Endothelial cell of umbilical vein (primary cell): ENCODE data around the gene LRCH1. TPM values are rescaled to one million over a fixed set of nuclear protein-coding genes. Genes with fewer than 3 reads are reported as not detected.

Experiments used
- BruUV-seq: library from RNA; stranded (reverse); fragments of 400-500 nt; replicated peaks from 2 replicates; lab custom pipeline; 2021; lab: Mats Ljungman, UMichigan
- CTCF ChIA-PET: fragments of 300-600, 350-600 bp; sonication (Branson Sonifier 250); formaldehyde crosslinking; loops from one replicate; lab custom pipeline; 2021; ENCODE audit warnings: antibody characterized with exemption, inconsistent platforms; lab: Charles Lee
- POLR2A ChIA-PET: fragments of 300-600, 350-600 bp; sonication (Branson Sonifier 250); formaldehyde crosslinking; loops from one replicate; lab custom pipeline; 2021; ENCODE audit warnings: antibody characterized with exemption, inconsistent platforms; lab: Charles Lee
- DNase-seq: peaks from one replicate; pipeline ENCODE4 v3.0.0-alpha.2; 2011; ENCODE audit warnings: low read depth, low spot score
- FAIRE-seq: peaks from 2 replicates; lab custom pipeline; 2011; peaks lifted over from hg19 to GRCh38; lab: Jason Lieb, UNC
- H2AFZ ChIP-seq: 2 replicates; pipeline ENCODE4 v1.6.0; 2012; ENCODE audit warnings: low read depth, low read length, control low read depth, inconsistent platforms
- H3K27ac ChIP-seq: 2 replicates; pipeline ENCODE4 v1.5.1; 2011; ENCODE audit warnings: low read depth, mild to moderate bottlenecking, control low read depth, low read length, moderate library complexity; ENCODE audit not compliant: insufficient read depth
- H3K27me3 ChIP-seq, 2 experiments: 2 replicates each; pipeline versions ENCODE4 v1.6.0 to v1.6.1; 2011; ENCODE audit warnings: low read length in 2 of 2, mixed read lengths in 1 of 2; ENCODE audit not compliant: control insufficient read depth in 2 of 2, insufficient read depth in 2 of 2
- H3K36me3 ChIP-seq, 2 experiments: 2 replicates in 1 of 2; 3 replicates in 1 of 2; pipeline ENCODE4 v1.5.1; 2011; ENCODE audit warnings: low read length in 2 of 2, mild to moderate bottlenecking in 1 of 2, moderate library complexity in 1 of 2; ENCODE audit not compliant: control insufficient read depth in 2 of 2, insufficient read depth in 2 of 2; ENCODE audit errors: extremely low read depth in 1 of 2
- H3K4me1 ChIP-seq: 3 replicates; pipeline ENCODE4 v1.5.1; 2011; ENCODE audit warnings: mild to moderate bottlenecking, low read length; ENCODE audit not compliant: control insufficient read depth, insufficient read depth; ENCODE audit errors: extremely low read depth
- H3K4me2 ChIP-seq: 2 replicates; pipeline ENCODE4 v1.6.1; 2011; ENCODE audit warnings: low read length, control low read depth, mixed read lengths; ENCODE audit not compliant: insufficient read depth
- H3K4me3 ChIP-seq, 3 experiments: fragments of 200-600 bp in 1 of 3; sonication (generic), shearing (Covaris generic) in 1 of 3; replicated peaks in 1 of 3; 2 replicates each; pipeline ENCODE4 v1.5.1; 2011 to 2016; ENCODE audit warnings: control low read depth in 3 of 3, low read length in 3 of 3, mild to moderate bottlenecking in 2 of 3, inconsistent platforms in 1 of 3, low read depth in 1 of 3, moderate library complexity in 1 of 3; ENCODE audit not compliant: insufficient read depth in 1 of 3
- H3K79me2 ChIP-seq: 2 replicates; pipeline ENCODE4 v1.6.0; 2012; ENCODE audit warnings: low read length, inconsistent platforms; ENCODE audit not compliant: control insufficient read depth, insufficient read depth
- H3K9ac ChIP-seq: replicated peaks from 2 replicates; pipeline ENCODE3; 2011; ENCODE audit warnings: low read length, control low read depth; ENCODE audit not compliant: insufficient read depth; ENCODE audit errors: extremely low read depth
- H3K9me1 ChIP-seq: replicated peaks from 3 replicates; pipeline ENCODE4 v1.6.0; 2011; ENCODE audit warnings: mild to moderate bottlenecking, low read length; ENCODE audit not compliant: control insufficient read depth, insufficient read depth; ENCODE audit errors: extremely low read depth
- H3K9me3 ChIP-seq: replicated peaks from 2 replicates; pipeline ENCODE4 v1.5.1; 2012; ENCODE audit warnings: low read length, inconsistent platforms; ENCODE audit not compliant: control insufficient read depth, insufficient read depth
- H4K20me1 ChIP-seq: replicated peaks from 2 replicates; pipeline ENCODE3; 2011; ENCODE audit warnings: mild to moderate bottlenecking, low read length; ENCODE audit not compliant: control insufficient read depth, insufficient read depth; ENCODE audit errors: extremely low read depth
- EZH2 ChIP-seq: IDR thresholded peaks from 2 replicates; pipeline ENCODE4 v1.6.1; 2012; ENCODE audit warnings: borderline replicate concordance, low read depth, mild to moderate bottlenecking, moderate library complexity, low read length, inconsistent platforms; ENCODE audit not compliant: severe bottlenecking
- FOS ChIP-seq: IDR thresholded peaks from 2 replicates; pipeline ENCODE4 v1.6.1; 2011; ENCODE audit warnings: mild to moderate bottlenecking, low read length, moderate library complexity, borderline replicate concordance; ENCODE audit not compliant: insufficient read depth
- GATA2 ChIP-seq: IDR thresholded peaks from 2 replicates; pipeline ENCODE4 v1.7.0; 2011; ENCODE audit warnings: low read depth, mild to moderate bottlenecking, moderate library complexity, mixed read lengths, low read length; ENCODE audit not compliant: insufficient read length, insufficient read depth
- JUN ChIP-seq: IDR thresholded peaks from 2 replicates; pipeline ENCODE4 v1.6.1; 2011; ENCODE audit warnings: borderline replicate concordance, low read depth; ENCODE audit not compliant: insufficient read length, insufficient read depth
- MYC ChIP-seq: IDR thresholded peaks from one replicate; pipeline ENCODE4 v1.6.1; 2011; ENCODE audit warnings: mild to moderate bottlenecking, low read depth, low read length
- POLR2A ChIP-seq: IDR thresholded peaks from 2 replicates; pipeline ENCODE4 v1.6.1; 2012; ENCODE audit warnings: low read depth, mild to moderate bottlenecking, control low read depth, low read length
- POLR2AphosphoS5 ChIP-seq: IDR thresholded peaks from 2 replicates; pipeline ENCODE4 v1.6.1; 2012; ENCODE audit warnings: low read depth, mild to moderate bottlenecking, control low read depth, low read length, moderate library complexity; ENCODE audit not compliant: insufficient read depth
- dilution Hi-C: fragments of 300-500 bp; cut with MboI; formaldehyde crosslinking; loops from one replicate; pipeline ENCODE4 v1.15.0; 2019; ENCODE audit warnings: low sequenced_read_pairs; ENCODE audit not compliant: extremely low pct_ligation_motif_present
- intact Hi-C: fragments of 100-400 bp; cut with micrococcal nuclease; formaldehyde crosslinking; loops from one replicate; pipeline ENCODE4 v1.10.0; 2022
- polyA plus RNA-seq, 4 experiments: library from polyadenylated mRNA; depleted of rRNA in 3 of 4; stranded (reverse) in 3 of 4; unstranded in 1 of 4; fragments of >200 nt; gene quantifications; 2 replicates each; pipeline versions ENCODE4 v1.2.1 to v1.2.3, GENCODE V29; 2011 to 2012; ENCODE audit warnings: missing spikeins in 1 of 4
- total RNA-seq: library from RNA; stranded (reverse); gene quantifications from 2 replicates; pipeline ENCODE4 v1.2.3, GENCODE V29; 2021
- TF ChIP-seq, protein P1 (sequence below), 2 donors: IDR thresholded peaks; 1 replicate in 1 of 2; 2 replicates in 1 of 2; pipeline ENCODE4 v1.5.1; 2011; ENCODE audit warnings: low read length in 2 of 2, mild to moderate bottlenecking in 2 of 2, moderate library complexity in 2 of 2, control low read depth in 1 of 2, inconsistent platforms in 1 of 2, low read depth in 1 of 2; ENCODE audit not compliant: insufficient read depth in 1 of 2; ENCODE audit errors: extremely low read depth in 1 of 2
- TF ChIP-seq, protein P2 (sequence below): IDR thresholded peaks from 2 replicates; pipeline ENCODE4 v1.6.1; 2011; ENCODE audit not compliant: insufficient read depth, insufficient read length

Gene LRCH1
- total and polyA plus RNA-seq, 2 donors (not counting 3 experiments of a cell fraction or from before 2014, with no cell fraction given): 5.4 to 16.5 TPM

DNA sequence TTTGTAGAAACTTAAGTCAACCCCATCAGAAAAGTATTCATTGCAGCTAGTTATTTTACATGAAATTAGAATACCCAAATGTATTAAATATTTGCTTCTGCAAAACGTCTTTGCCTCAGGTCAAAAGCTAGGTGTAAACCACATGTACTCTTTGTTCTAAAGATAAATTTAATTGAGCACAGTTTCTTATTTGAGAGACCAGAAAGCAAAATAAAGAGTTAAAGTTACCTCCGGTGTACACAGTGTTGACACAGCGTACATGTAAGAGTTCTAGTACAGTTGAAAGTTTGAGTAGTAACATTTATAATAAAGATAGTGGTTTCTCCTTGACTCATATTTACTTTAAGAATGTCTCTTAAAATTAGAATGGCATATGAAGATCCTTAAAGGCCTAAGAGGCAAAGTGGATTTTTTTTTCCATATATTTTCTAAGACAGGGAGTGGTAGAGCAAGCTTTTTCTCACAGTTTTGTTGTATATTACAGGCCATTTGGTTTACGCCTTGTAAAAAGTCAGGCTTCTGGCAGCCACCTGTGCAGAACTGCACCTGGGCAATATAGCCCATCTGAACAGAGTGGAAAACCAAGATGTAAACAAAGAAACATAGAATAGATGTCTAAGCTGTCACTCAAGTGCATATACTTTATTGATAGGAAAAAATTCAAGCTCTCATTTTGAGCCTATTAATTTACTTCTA lies 2.9 kb downstream of the LRCH1 start:
- Histone ChIP-seq H3K79me2 (peaks cover 43% of the 10 kb centered on the region), H3K4me1 (peaks cover 40% of the 10 kb centered on the region), H3K9me3 (no peaks in the 10 kb centered on the region), H3K9me1 (no peaks in the 10 kb centered on the region), H3K4me2 (no peak overlapping the region), H3K36me3 (no peaks in the 10 kb centered on the region), H3K4me3 (no peak overlapping the region), H4K20me1 (no peaks in the 10 kb centered on the region), H3K27me3 (no peaks in the 10 kb centered on the region), H3K27ac (no peak overlapping the region), H2AFZ (no peak overlapping the region), H3K9ac (no peak overlapping the region)
- dilution Hi-C loops (no loop called here), intact Hi-C loops (loop anchor here (2.0 kb wide), 1 partner anchor 241 kb away; the partner anchor contains the start of gene ESD)
- FAIRE-seq: no peak
- TF ChIP-seq POLR2AphosphoS5: no peak
- TF ChIP-seq MYC: no peak
- TF ChIP-seq, protein P1, sequence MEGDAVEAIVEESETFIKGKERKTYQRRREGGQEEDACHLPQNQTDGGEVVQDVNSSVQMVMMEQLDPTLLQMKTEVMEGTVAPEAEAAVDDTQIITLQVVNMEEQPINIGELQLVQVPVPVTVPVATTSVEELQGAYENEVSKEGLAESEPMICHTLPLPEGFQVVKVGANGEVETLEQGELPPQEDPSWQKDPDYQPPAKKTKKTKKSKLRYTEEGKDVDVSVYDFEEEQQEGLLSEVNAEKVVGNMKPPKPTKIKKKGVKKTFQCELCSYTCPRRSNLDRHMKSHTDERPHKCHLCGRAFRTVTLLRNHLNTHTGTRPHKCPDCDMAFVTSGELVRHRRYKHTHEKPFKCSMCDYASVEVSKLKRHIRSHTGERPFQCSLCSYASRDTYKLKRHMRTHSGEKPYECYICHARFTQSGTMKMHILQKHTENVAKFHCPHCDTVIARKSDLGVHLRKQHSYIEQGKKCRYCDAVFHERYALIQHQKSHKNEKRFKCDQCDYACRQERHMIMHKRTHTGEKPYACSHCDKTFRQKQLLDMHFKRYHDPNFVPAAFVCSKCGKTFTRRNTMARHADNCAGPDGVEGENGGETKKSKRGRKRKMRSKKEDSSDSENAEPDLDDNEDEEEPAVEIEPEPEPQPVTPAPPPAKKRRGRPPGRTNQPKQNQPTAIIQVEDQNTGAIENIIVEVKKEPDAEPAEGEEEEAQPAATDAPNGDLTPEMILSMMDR (IDR thresholded peaks at IDR 0.05; ENCODE audit: extremely low read depth in 1 of 2, insufficient read depth in 1 of 2, low read depth in 1 of 2, low read length in 2 of 2): no peak
- TF ChIP-seq, protein P2, sequence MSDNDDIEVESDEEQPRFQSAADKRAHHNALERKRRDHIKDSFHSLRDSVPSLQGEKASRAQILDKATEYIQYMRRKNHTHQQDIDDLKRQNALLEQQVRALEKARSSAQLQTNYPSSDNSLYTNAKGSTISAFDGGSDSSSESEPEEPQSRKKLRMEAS: no peak
- TF ChIP-seq EZH2: no peak
- TF ChIP-seq POLR2A: no peak
- no peak for TF ChIP-seq FOS
- no peak for TF ChIP-seq JUN
- TF ChIP-seq GATA2: no peak
- DNase-seq: no peak
- ChIA-PET CTCF (interaction anchor here (1.1 to 2.2 kb wide), 5 partner anchors 39 to 166 kb away, joined by 4 to 24 read pairs (median 5); no protein-coding TSS in a partner anchor), POLR2A (no interaction called here)
- BruUV-seq: no TSS peak
